ENCODE results near the gene GLIPR1L2.

Gene GLIPR1L2

GRCh38 chr12:75480469-75480949 is 89.6 kb downstream of the GLIPR1L2 start, which contains the start of gene GLIPR1:
Gene GLIPR1, plus strand, starts transcription at chr12:75480755. Its CDS starts 126 bp downstream, at chr12:75480881.
- no peaks in the 10 kb centered on the region; the same call in 1 of the 2 replicates for H3K36me3 ChIP-seq (ENCODE audit: control insufficient read depth, insufficient read depth, low read length)

GRCh38 chr12:75481013-75481705 is 90.3 kb downstream of the GLIPR1L2 start:
- no peak for DNase-seq (ENCODE audit: extremely low read depth, insufficient read length)
- H3K4me3 ChIP-seq (replicated peaks; ENCODE audit: low read depth, low read length), result peak overlapping the region; percentile 69
- H3K27me3 ChIP-seq (replicated peaks; ENCODE audit: control insufficient read depth, insufficient read depth, low read length), result no peaks in the 10 kb centered on the region
- TF ChIP-seq CTCF (IDR thresholded peaks at IDR 0.05; ENCODE audit: insufficient read depth, low read length, poor library complexity, severe bottlenecking), result no peak
- H3K36me3 ChIP-seq (ENCODE audit: control insufficient read depth, insufficient read depth, low read length), result no peaks in the 10 kb centered on the region; the same call in 1 of the 2 replicates

More at GRCh38 chr12:75480469-75480949, 89.6 kb downstream of the GLIPR1L2 start, which contains the start of gene GLIPR1:
- DNase-seq (ENCODE audit: extremely low read depth, insufficient read length), result peak; percentile 70
- no peak for TF ChIP-seq CTCF (IDR thresholded peaks at IDR 0.05; ENCODE audit: insufficient read depth, low read length, poor library complexity, severe bottlenecking)
- H3K27me3 ChIP-seq (replicated peaks; ENCODE audit: control insufficient read depth, insufficient read depth, low read length), result no peaks in the 10 kb centered on the region
- H3K4me3 ChIP-seq (replicated peaks; ENCODE audit: low read depth, low read length), result peak within 1 kb of the TSS; percentile 69

- Histone ChIP-seq H3K27me3 (replicated peaks; ENCODE audit: control insufficient read depth, insufficient read depth, low read length) (no peaks in the 10 kb centered on the region), H3K4me3 (replicated peaks; ENCODE audit: low read depth, low read length) (peak overlapping the region; percentile 69), H3K36me3 (ENCODE audit: control insufficient read depth, insufficient read depth, low read length) (no peaks in the 10 kb centered on the region; the same call in 1 of the 2 replicates)
- DNase-seq (ENCODE audit: extremely low read depth, insufficient read length), result no peak
- no peak for TF ChIP-seq CTCF (IDR thresholded peaks at IDR 0.05; ENCODE audit: insufficient read depth, low read length, poor library complexity, severe bottlenecking)
These were observed 90.9 kb downstream of the GLIPR1L2 start for GRCh38 chr12:75481774-75482173.
